CD4-positive, alpha-beta T cell (primary cell): ENCODE results near the gene KIF26A. TPM values are rescaled to one million over a fixed set of nuclear protein-coding genes. Genes with fewer than 3 reads are reported as not detected.

Source experiments
- ATAC-seq: fragments of 200-7000 bp; cut with Tn5 transposase; one replicate; pipeline ENCODE4 v1.10.0; 2022; ENCODE audit warnings: mild to moderate bottlenecking; ENCODE audit not compliant: poor library complexity
- CTCF ChIA-PET: fragments of 350-600 bp; sonication (Branson Sonifier 250); formaldehyde crosslinking; loops from one replicate; lab custom pipeline; 2021; ENCODE audit warnings: antibody characterized with exemption, inconsistent platforms; lab: Charles Lee
- POLR2A ChIA-PET: fragments of 350-600 bp; sonication (Branson Sonifier 250); formaldehyde crosslinking; loops from one replicate; lab custom pipeline; 2021; ENCODE audit warnings: antibody characterized with exemption, inconsistent platforms; lab: Charles Lee
- DNase-seq, 14 experiments: peaks; one replicate each; pipeline ENCODE4 v3.0.0-alpha.2; 2013 to 2020; ENCODE audit warnings: mixed read lengths in 2 of 14
- H3K27ac ChIP-seq, 2 donors: one replicate each; pipeline versions ENCODE4 v1.5.1 to v1.7.0; 2013; ENCODE audit warnings: low read length in 2 of 2, low read depth in 1 of 2, mild to moderate bottlenecking in 1 of 2
- H3K27me3 ChIP-seq, 2 experiments: 1 replicate in 1 of 2; 2 replicates in 1 of 2; pipeline versions ENCODE4 v1.6.1 to v1.7.0; 2013; ENCODE audit warnings: low read length in 2 of 2, control low read depth in 1 of 2, mild to moderate bottlenecking in 1 of 2, moderate library complexity in 1 of 2; ENCODE audit not compliant: insufficient read depth in 2 of 2, control insufficient read depth in 1 of 2
- H3K36me3 ChIP-seq: one replicate; pipeline ENCODE4 v1.6.1; 2013; ENCODE audit warnings: low read length, control low read depth; ENCODE audit not compliant: insufficient read depth
- H3K4me1 ChIP-seq: one replicate; pipeline ENCODE4 v1.6.1; 2013; ENCODE audit warnings: low read length, control low read depth; ENCODE audit not compliant: insufficient read depth
- H3K4me3 ChIP-seq: one replicate; pipeline ENCODE4 v1.5.1; 2013; ENCODE audit warnings: mild to moderate bottlenecking, low read length, moderate library complexity
- H3K9me3 ChIP-seq, 2 experiments: 1 replicate in 1 of 2; 2 replicates in 1 of 2; pipeline versions ENCODE4 v1.6.1 to v1.7.0; 2013; ENCODE audit warnings: low read length in 2 of 2, mild to moderate bottlenecking in 2 of 2, control low read depth in 1 of 2, moderate library complexity in 1 of 2; ENCODE audit not compliant: control insufficient read depth in 1 of 2, insufficient read depth in 1 of 2
- H3K27ac Mint-ChIP-seq: one replicate; pipeline ENCODE4 v1.8.0; 2020; ENCODE audit warnings: mixed read lengths
- H3K27me3 Mint-ChIP-seq: one replicate; pipeline ENCODE4 v1.8.0; 2021; ENCODE audit warnings: mixed read lengths
- H3K36me3 Mint-ChIP-seq: one replicate; pipeline ENCODE4 v1.8.0; 2021; ENCODE audit warnings: low read depth, mixed read lengths
- H3K4me1 Mint-ChIP-seq: one replicate; pipeline ENCODE4 v1.8.0; 2021; ENCODE audit warnings: low read depth, mixed read lengths
- H3K4me3 Mint-ChIP-seq: one replicate; pipeline ENCODE4 v1.8.0; 2020; ENCODE audit warnings: mild to moderate bottlenecking, mixed read lengths
- H3K9me3 Mint-ChIP-seq: one replicate; pipeline ENCODE4 v1.8.0; 2020; ENCODE audit warnings: mixed read lengths
- CTCF ChIP-seq: fragments of 200-600 bp; IDR thresholded peaks from one replicate; pipeline ENCODE4 v1.8.0; 2022; ENCODE audit warnings: antibody characterized with exemption, mild to moderate bottlenecking
- intact Hi-C, 2 experiments: fragments of 100-400 bp; cut with DNase I in 1 of 2; cut with micrococcal nuclease in 1 of 2; formaldehyde crosslinking; loops; one replicate each; pipeline versions ENCODE4 v1.15.1 to v1.9.0; 2023 to 2025; cut with DNase I, micrococcal nuclease
- total RNA-seq, 174 experiments: library from RNA in 2 of 174; stranded (reverse) in 2 of 174; gene quantifications; one replicate each; pipeline ENCODE4 v1.2.3 and lab custom pipeline; 2021 to 2026

KIF26A gene
- total RNA-seq, 2 experiments from 2014 or later = 0.25 to 0.31 TPM

GRCh38 chr14:104180561-104181165 lies 42.3 kb downstream of the KIF26A start:
- DNase-seq = no peak
- Histone ChIP-seq H3K9me3 (no peaks in the 10 kb centered on the region), H3K27me3 (no peaks in the 10 kb centered on the region), H3K4me3 (no peak overlapping the region), H3K27ac (no peak overlapping the region), H3K4me1 (no peaks in the 10 kb centered on the region), H3K36me3 (no peaks in the 10 kb centered on the region)
- H3K27ac Mint-ChIP-seq = no peak overlapping the region
- ATAC-seq = no peak
- TF ChIP-seq CTCF = no peak
- H3K9me3 Mint-ChIP-seq = no peaks in the 10 kb centered on the region
- CTCF ChIA-PET = no interaction called here
- no peaks in the 10 kb centered on the region for H3K36me3 Mint-ChIP-seq
- POLR2A ChIA-PET = no interaction called here
- H3K27me3 Mint-ChIP-seq = no peaks in the 10 kb centered on the region
- H3K4me1 Mint-ChIP-seq = no peaks in the 10 kb centered on the region
- intact Hi-C loops = no loop called here
- H3K4me3 Mint-ChIP-seq = no peak overlapping the region

GRCh38 chr14:104181761-104182530 lies 43.6 kb downstream of the KIF26A start:
- DNase-seq (no peak), ATAC-seq (no peak)
- CTCF ChIA-PET = no interaction called here
- POLR2A ChIA-PET = no interaction called here
- H3K4me3 Mint-ChIP-seq = no peak overlapping the region
- Histone ChIP-seq H3K36me3 (no peaks in the 10 kb centered on the region), H3K27ac (no peak overlapping the region), H3K9me3 (no peaks in the 10 kb centered on the region), H3K4me3 (no peak overlapping the region), H3K4me1 (no peaks in the 10 kb centered on the region), H3K27me3 (no peaks in the 10 kb centered on the region)
- H3K9me3 Mint-ChIP-seq = no peaks in the 10 kb centered on the region
- no peaks in the 10 kb centered on the region for H3K36me3 Mint-ChIP-seq
- no peak overlapping the region for H3K27ac Mint-ChIP-seq
- no peaks in the 10 kb centered on the region for H3K4me1 Mint-ChIP-seq
- intact Hi-C loops = no loop called here
- H3K27me3 Mint-ChIP-seq = no peaks in the 10 kb centered on the region
- no peak for TF ChIP-seq CTCF

GRCh38 chr14:104182857-104183425 lies 44.6 kb downstream of the KIF26A start:
- no peak overlapping the region for H3K4me3 Mint-ChIP-seq
- no peaks in the 10 kb centered on the region for H3K9me3 Mint-ChIP-seq
- POLR2A ChIA-PET = no interaction called here
- no peaks in the 10 kb centered on the region for H3K36me3 Mint-ChIP-seq
- no peaks in the 10 kb centered on the region for H3K27me3 ChIP-seq
- no peak overlapping the region for H3K27ac ChIP-seq
- H3K27ac Mint-ChIP-seq = no peak overlapping the region
- DNase-seq (no peak), ATAC-seq (no peak)
- no peaks in the 10 kb centered on the region for H3K4me1 ChIP-seq
- no peaks in the 10 kb centered on the region for H3K4me1 Mint-ChIP-seq
- no peaks in the 10 kb centered on the region for H3K27me3 Mint-ChIP-seq
- CTCF ChIA-PET = no interaction called here
- no peaks in the 10 kb centered on the region for H3K9me3 ChIP-seq
- no peak for TF ChIP-seq CTCF
- H3K4me3 ChIP-seq = no peak overlapping the region
- no peaks in the 10 kb centered on the region for H3K36me3 ChIP-seq
- intact Hi-C loops = no loop called here
